H7 (cell line): Measurements from ENCODE around the gene CHD5. TPM values are rescaled to one million over a fixed set of nuclear protein-coding genes. Genes with fewer than 3 reads are reported as not detected.
A peak's percentile ranks its signal among the peaks of the same experiment; 100 is the strongest.
"Not testable (repeated sequence)": the region's sequence is repeated elsewhere in the genome, so short reads cannot be mapped to it uniquely, and the experiment has no call there.

Experiments used
- DNase-seq: peaks from one replicate; pipeline ENCODE4 v3.0.0; 2012
- H3K27me3 ChIP-seq: 2 replicates; pipeline ENCODE4 v1.6.0; 2011; ENCODE audit warnings: mild to moderate bottlenecking, low read length; ENCODE audit not compliant: control insufficient read depth, insufficient read depth
- H3K36me3 ChIP-seq: replicated peaks from 2 replicates; pipeline ENCODE4 v1.5.1; 2011; ENCODE audit warnings: low read length; ENCODE audit not compliant: control insufficient read depth, insufficient read depth
- H3K4me3 ChIP-seq: 2 replicates; pipeline ENCODE4 v1.5.1; 2011; ENCODE audit warnings: low read depth, mild to moderate bottlenecking, control low read depth, low read length, moderate library complexity; ENCODE audit not compliant: insufficient read depth
- total RNA-seq: library from RNA; depleted of rRNA; stranded (reverse); fragments of >200 nt; shearing (Covaris generic); gene quantifications from 2 replicates; pipeline ENCODE4 v1.2.3, GENCODE V29; 2014; rRNA removed

The CHD5 gene
- total RNA-seq: 0.78 and 0.83 TPM in 2 replicates

DNA sequence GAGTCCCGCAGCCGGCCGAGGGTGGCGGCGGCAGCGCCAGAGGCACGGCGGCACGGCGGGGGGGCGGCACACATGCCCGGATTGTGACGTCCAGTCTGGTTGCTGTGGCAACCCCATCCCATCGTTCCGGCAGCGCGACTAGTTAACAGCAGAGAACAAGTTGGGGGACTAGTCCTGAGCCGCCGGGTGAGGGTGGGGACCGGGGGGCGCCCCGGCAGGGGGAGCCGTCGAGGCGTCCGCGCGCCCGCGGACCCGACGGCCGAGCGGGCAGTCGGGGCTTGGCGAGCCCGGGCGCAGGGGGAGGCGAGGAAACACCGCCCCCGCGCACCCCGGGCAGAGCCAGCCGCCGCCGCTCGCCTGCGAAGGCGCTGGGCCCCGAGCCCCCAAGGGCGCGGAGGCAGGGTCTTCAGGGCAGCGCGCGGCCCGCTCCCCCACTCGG lies at the start of gene CHD5:
Gene CHD5 (minus strand): TSS at position 54 of the 439 bp plus-strand sequence. CDS start 298 bp downstream, outside the sequence.
- DNase-seq: peak; percentile 94
- no peaks in the 10 kb centered on the region; the same call in 1 of the 2 replicates for H3K36me3 ChIP-seq
- peak within 1 kb of the TSS; percentile 44 for H3K4me3 ChIP-seq
- H3K27me3 ChIP-seq: peaks cover 50% of the 10 kb centered on the region

- Histone ChIP-seq H3K36me3 (peaks cover 25% of the 10 kb centered on the region), H3K4me3 (no peak overlapping the region), H3K27me3 (no peaks in the 10 kb centered on the region)
- DNase-seq: no peak
Observed at GRCh38 chr1:6225651-6226050, 45.5 kb upstream of the CHD5 start.

DNA sequence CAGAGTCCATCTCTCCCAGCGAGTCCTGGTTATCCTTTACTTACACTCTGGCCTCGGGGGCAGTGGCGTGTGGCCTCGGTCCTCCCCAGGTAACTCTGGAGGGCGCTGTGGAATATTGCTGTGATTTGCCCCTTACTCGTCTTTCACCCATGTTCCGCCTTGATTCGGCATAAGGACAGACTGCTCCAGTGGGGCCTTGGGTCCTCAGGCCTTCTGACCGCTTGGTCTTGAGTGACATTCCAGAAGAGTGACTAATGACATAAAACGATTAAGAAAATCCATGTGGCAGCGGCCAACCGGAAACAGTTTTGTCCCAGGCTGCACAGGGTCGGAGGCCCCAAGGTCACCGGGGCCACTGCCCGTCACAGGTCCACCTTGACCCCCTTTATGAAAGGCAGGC lies 44.6 kb upstream of the CHD5 start:
- Histone ChIP-seq H3K27me3 (no peaks in the 10 kb centered on the region), H3K4me3 (no peak overlapping the region), H3K36me3 (peaks cover 24% of the 10 kb centered on the region)
- no peak for DNase-seq

- peaks cover 22% of the 10 kb centered on the region for H3K36me3 ChIP-seq
- H3K27me3 ChIP-seq: no peaks in the 10 kb centered on the region
- no peak overlapping the region for H3K4me3 ChIP-seq
- no peak for DNase-seq
Observed at GRCh38 chr1:6223617-6224016, 43.5 kb upstream of the CHD5 start.

GRCh38 chr1:6222636-6223035 lies 42.5 kb upstream of the CHD5 start:
- no peak for DNase-seq
- Histone ChIP-seq H3K36me3 (peaks cover 19% of the 10 kb centered on the region), H3K27me3 (no peaks in the 10 kb centered on the region), H3K4me3 (no peak overlapping the region)

GRCh38 chr1:6221210-6221784 lies 41.2 kb upstream of the CHD5 start:
- Histone ChIP-seq H3K4me3 (no peak overlapping the region), H3K27me3 (no peaks in the 10 kb centered on the region), H3K36me3 (peaks cover 14% of the 10 kb centered on the region)
- no peak for DNase-seq

DNA sequence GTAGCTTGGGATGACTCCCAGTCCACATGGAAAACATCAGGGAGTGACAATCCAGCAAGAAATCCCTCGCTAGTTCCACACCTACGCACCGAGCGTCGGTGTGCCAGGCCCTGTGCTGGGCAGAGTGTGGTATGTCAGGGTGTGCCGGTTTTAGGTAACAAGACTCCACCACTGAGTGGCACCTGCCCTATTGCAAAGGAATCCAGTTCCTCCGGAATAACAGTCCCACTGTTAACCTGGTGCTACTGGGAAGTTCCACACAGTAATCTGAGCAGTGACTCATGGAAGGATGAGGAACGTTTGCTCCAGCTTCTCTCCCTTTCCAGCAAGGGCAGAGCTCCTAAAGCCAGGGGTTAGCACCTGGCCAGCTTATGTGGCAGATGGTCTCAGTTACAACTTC lies 40.1 kb upstream of the CHD5 start:
- no peaks in the 10 kb centered on the region for H3K27me3 ChIP-seq

GRCh38 chr1:6219641-6220040 lies 39.5 kb upstream of the CHD5 start:
- not testable (repeated sequence) for H3K4me3 ChIP-seq, H3K36me3 ChIP-seq, H3K27me3 ChIP-seq, DNase-seq

More for the DNA sequence above, 40.1 kb upstream of the CHD5 start:
- no peak for DNase-seq
- Histone ChIP-seq H3K4me3 (no peak overlapping the region), H3K36me3 (peaks cover 8% of the 10 kb centered on the region)

GRCh38 chr1:6218375-6219164 lies 38.4 kb upstream of the CHD5 start:
- DNase-seq: no peak
- Histone ChIP-seq H3K4me3 (no peak overlapping the region), H3K27me3 (no peaks in the 10 kb centered on the region), H3K36me3 (no peaks in the 10 kb centered on the region; the same call in 1 of the 2 replicates)

DNA sequence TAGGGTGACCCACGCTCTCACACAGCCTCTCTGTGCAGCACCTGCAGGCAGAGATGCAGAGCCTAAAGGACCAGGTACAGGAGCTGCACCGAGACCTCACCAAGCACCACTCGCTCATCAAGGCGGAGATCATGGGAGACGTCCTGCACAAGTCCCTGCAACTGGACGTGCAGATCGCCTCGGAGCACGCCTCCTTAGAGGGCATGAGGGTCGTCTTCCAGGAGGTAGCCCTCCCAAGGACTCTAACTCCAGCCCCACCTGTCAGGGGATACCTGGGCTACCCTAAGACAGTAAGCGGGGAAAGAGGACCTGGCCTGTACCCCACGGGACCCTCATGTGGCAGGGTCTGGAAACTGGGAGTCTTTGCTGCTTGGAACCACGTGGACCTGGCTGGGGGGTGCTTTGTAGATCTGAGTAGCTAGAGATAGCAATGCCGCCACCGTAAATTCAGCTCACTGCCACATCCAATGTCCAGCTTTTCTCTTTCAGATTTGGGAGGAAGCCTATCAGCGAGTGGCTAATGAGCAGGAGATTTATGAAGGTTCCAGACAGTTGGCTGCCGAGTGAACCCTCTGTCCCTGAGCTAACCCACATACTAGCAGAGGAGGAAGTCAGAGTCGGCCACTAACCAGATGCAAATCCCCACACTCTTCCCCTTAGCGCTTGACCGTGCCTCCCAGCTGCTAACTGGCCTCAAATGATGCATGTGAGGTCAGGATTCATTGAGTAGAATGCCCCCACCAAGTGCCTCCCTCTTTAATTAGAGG lies 32.3 kb upstream of the CHD5 start:
- DNase-seq: no peak
- Histone ChIP-seq H3K27me3 (peaks cover 22% of the 10 kb centered on the region), H3K36me3 (no peaks in the 10 kb centered on the region), H3K4me3 (no peak overlapping the region)

DNA sequence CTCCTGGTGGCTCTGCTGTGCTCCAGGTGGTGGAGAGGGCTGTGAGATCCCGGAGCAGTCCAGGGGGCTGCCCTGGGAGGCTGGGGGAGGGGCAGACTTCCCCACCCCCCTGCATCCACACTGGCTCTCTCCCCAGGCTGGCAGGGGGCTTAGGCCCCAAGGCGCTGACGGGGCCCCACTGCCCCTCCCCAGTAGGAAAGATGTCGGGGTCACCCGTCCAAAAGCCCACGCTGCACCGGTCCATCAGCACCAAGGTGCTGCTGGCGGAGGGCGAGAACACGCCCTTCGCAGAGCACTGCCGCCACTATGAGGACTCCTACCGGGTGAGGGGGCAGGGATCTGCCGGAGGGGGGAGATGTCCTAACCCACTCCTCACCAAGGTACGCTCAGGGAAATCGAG lies 31.6 kb upstream of the CHD5 start:
- DNase-seq: no peak
- Histone ChIP-seq H3K36me3 (no peaks in the 10 kb centered on the region), H3K27me3 (peaks cover 28% of the 10 kb centered on the region), H3K4me3 (no peak overlapping the region)

DNA sequence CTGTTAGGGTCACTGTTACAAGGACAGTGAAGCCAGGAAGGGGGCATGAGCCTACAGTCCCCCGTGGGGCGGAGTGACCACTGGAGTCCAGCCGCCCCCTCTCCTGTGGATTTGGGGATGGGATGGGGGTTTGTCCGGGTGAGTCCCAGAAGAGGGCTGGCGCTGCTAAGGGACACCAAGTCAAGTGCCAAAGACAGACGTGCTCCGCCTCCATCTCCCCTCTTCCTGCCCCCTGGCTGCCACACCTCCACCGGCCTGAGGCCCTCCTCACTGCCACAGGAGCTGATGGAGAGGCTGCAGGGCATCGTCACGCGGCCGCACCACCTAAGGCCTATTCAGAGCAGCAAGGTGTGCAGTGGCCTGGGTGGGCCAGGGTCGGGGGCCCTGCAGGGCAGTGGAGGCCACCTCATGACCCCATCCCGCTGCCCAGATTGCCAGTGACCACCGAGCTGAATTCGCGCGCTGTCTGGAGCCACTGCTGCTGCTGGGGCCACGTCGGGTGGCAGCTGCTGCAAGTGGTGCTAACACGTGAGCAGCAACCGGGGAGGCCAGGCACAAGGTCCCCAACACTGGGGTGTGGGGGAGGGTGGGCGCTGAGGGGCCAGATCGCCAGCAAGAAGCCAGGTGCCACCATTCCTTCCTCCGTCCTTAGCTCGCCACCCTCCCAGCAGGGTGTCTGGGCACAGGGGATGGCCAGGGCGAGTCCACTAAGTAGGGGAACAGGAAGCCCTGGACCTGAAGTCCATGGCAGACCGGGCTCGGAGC lies 30.7 kb upstream of the CHD5 start:
- Histone ChIP-seq H3K4me3 (no peak overlapping the region), H3K27me3 (peaks cover 37% of the 10 kb centered on the region), H3K36me3 (no peaks in the 10 kb centered on the region)
- DNase-seq: peak; percentile 61

DNA sequence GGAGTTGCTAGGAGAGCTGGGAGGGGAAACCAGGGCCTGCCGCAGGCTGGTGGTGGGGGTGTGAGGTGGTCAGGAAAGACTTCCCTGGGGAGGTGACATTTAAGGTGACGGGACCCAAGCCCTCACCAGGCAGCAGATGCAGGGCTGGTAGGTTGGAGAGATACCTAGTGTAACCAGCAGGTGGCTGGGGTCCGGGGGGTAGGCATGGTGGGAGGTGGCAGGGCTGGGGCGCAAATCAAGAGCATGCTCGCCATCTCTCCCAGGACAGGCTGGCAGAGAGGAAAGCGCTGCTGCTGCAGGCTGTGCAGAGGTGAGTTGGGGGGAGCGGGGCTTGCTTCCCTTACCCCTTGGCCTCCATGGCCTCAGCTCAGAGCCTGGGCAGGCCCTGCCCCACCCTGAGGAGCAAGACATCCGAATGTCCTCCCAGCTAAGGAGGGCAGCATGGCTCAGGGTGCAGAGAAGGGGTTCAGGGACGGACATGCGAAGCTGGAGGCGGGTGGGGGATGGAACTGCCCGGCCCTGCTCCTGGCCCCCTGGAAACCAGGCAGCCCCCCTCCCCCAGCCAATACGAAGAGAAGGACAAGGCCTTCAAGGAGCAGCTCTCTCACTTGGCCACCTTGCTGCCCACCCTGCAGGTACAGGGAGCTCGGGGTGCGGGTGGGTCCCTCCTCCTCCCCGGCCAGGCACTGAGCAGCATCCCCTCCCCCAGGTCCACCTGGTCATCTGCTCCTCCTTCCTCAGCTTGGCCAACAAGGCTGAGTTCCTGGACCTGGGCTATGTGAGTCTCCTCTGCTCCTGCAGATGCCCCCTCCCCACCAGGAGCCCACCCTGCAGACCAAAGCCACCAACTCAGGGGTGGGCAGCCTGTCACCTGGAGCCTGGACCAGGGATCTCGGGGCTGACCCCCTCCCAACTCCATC lies 29.8 kb upstream of the CHD5 start:
- peaks cover 41% of the 10 kb centered on the region for H3K27me3 ChIP-seq
- peak; percentile 82 for DNase-seq
- peak overlapping the region; percentile 53 for H3K4me3 ChIP-seq
- no peaks in the 10 kb centered on the region for H3K36me3 ChIP-seq
